Osteoblast (primary cell): ENCODE results near the gene LAMB4. TPM values are rescaled to one million over a fixed set of nuclear protein-coding genes. Genes with fewer than 3 reads are reported as not detected.

Source experiments
- DNase-seq: peaks from one replicate; pipeline ENCODE4 v3.0.0; 2011; ENCODE audit warnings: low spot score, mixed read lengths; ENCODE audit not compliant: insufficient read length; ENCODE audit errors: missing footprints
- H2AFZ ChIP-seq: 2 replicates; pipeline ENCODE4 v1.6.0; 2011; ENCODE audit warnings: mild to moderate bottlenecking, low read length
- H3K27ac ChIP-seq: 2 replicates; pipeline ENCODE4 v1.5.1; 2011; ENCODE audit warnings: mild to moderate bottlenecking, low read depth, low read length, moderate library complexity
- H3K27me3 ChIP-seq: 2 replicates; pipeline ENCODE4 v1.6.0; 2012; ENCODE audit warnings: mild to moderate bottlenecking, control low read depth, inconsistent platforms, low read length, moderate library complexity; ENCODE audit not compliant: insufficient read depth
- H3K36me3 ChIP-seq: 2 replicates; pipeline ENCODE4 v1.5.1; 2011; ENCODE audit warnings: mild to moderate bottlenecking, low read length, control low read depth, moderate library complexity; ENCODE audit not compliant: insufficient read depth
- H3K4me1 ChIP-seq: 2 replicates; pipeline ENCODE4 v1.5.1; 2011; ENCODE audit warnings: mild to moderate bottlenecking, low read length, control low read depth, moderate library complexity; ENCODE audit not compliant: insufficient read depth
- H3K4me2 ChIP-seq: 2 replicates; pipeline ENCODE4 v1.6.0; 2011; ENCODE audit warnings: mild to moderate bottlenecking, low read length; ENCODE audit not compliant: insufficient read depth
- H3K4me3 ChIP-seq: fragments of 200-600 bp; sonication (generic); 3 replicates; pipeline ENCODE4 v1.5.1; 2012; ENCODE audit warnings: mild to moderate bottlenecking, low read length, inconsistent platforms; ENCODE audit not compliant: insufficient read depth
- H3K79me2 ChIP-seq: 2 replicates; pipeline ENCODE4 v1.6.0; 2012; ENCODE audit warnings: mild to moderate bottlenecking, low read length, control low read depth, inconsistent platforms; ENCODE audit not compliant: insufficient read depth
- H3K9me3 ChIP-seq: 2 replicates; pipeline ENCODE4 v1.5.1; 2011; ENCODE audit warnings: low read depth, low read length, control low read depth
- H4K20me1 ChIP-seq: 2 replicates; pipeline ENCODE4 v1.6.0; 2012; ENCODE audit warnings: mild to moderate bottlenecking, low read length, control low read depth; ENCODE audit not compliant: insufficient read depth
- total RNA-seq: library from RNA; depleted of rRNA; stranded (reverse); fragments of >200 nt; gene quantifications from 2 replicates; pipeline ENCODE4 v1.2.3, GENCODE V29; 2012
- TF ChIP-seq, protein P1 (sequence below): IDR thresholded peaks from 2 replicates; pipeline ENCODE4 v1.5.1; 2011; ENCODE audit warnings: mild to moderate bottlenecking, low read depth, low read length, moderate library complexity; ENCODE audit errors: extremely low read depth

Gene LAMB4
- total RNA-seq, 1 donor = 0.36 TPM

DNA sequence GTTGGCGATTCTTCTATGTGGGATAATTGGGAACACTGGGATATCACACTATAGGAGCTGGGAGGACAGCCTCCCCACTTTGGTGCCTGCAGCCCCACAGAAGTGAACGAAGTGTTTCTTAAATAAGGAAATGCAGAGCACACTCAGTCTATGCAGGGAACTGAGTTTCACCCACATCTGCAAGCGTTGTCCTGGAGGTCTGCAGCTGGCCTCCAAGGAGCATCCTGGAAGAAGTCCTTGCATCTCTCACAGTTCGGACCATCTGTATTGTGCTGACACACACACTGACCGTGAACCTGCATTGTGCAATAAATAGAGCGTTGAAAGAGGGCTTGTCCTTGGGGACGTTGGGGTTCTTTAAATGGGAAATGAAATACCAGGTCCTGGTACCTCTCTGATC is 25.8 kb downstream of the LAMB4 start:
- Histone ChIP-seq H3K9me3 (no peaks in the 10 kb centered on the region), H3K36me3 (no peaks in the 10 kb centered on the region), H3K27me3 (no peaks in the 10 kb centered on the region), H3K79me2 (no peaks in the 10 kb centered on the region), H3K4me1 (peaks cover 6% of the 10 kb centered on the region), H2AFZ (peak overlapping the region; percentile 41), H3K27ac (no peak overlapping the region), H4K20me1 (no peaks in the 10 kb centered on the region), H3K4me2 (no peak overlapping the region), H3K4me3 (no peak overlapping the region)
- DNase-seq = no peak
- TF ChIP-seq, protein P1, sequence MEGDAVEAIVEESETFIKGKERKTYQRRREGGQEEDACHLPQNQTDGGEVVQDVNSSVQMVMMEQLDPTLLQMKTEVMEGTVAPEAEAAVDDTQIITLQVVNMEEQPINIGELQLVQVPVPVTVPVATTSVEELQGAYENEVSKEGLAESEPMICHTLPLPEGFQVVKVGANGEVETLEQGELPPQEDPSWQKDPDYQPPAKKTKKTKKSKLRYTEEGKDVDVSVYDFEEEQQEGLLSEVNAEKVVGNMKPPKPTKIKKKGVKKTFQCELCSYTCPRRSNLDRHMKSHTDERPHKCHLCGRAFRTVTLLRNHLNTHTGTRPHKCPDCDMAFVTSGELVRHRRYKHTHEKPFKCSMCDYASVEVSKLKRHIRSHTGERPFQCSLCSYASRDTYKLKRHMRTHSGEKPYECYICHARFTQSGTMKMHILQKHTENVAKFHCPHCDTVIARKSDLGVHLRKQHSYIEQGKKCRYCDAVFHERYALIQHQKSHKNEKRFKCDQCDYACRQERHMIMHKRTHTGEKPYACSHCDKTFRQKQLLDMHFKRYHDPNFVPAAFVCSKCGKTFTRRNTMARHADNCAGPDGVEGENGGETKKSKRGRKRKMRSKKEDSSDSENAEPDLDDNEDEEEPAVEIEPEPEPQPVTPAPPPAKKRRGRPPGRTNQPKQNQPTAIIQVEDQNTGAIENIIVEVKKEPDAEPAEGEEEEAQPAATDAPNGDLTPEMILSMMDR = no peak

DNA sequence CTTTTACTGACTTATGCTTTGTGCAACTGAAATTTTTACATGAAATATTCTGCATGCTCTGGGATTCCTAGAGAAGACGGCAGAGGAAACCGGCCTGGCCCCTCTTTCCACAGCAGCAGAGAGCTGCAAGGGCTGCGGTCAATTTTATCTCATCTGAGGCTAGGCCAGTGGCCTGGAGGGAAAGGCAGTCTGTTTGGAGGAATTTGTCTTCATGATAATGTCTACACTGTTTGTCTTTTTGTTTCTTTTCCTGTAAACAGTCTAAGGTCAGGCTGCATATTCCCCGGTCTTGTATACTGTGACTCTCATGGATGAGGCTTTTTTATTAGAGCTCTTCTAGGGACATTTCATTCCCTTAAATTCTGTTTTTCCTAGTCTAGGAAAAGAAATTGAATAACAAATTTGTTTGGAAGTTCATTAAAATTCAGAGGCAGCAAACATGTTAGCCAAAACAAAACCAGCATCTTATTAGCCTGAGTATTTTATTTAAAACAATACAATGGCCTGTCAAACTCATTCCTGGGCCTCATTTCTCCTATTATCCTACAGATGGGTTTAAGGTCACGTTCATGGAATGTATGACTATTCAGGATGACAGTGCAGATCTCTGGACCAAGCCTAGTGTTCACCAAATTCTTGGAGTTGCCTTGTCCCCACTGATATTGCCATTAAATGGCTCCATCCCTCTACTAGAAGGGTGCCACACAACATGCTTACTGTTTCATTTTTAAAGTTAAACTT is 26.4 kb downstream of the LAMB4 start:
- peaks cover 9% of the 10 kb centered on the region for H3K4me1 ChIP-seq
- no peak overlapping the region for H3K27ac ChIP-seq
- no peaks in the 10 kb centered on the region for H3K36me3 ChIP-seq
- H3K27me3 ChIP-seq = no peaks in the 10 kb centered on the region
- H2AFZ ChIP-seq = peak overlapping the region; percentile 41
- TF ChIP-seq, protein P1 = no peak
- no peak overlapping the region for H3K4me3 ChIP-seq
- no peaks in the 10 kb centered on the region for H3K79me2 ChIP-seq
- H3K4me2 ChIP-seq = no peak overlapping the region
- no peaks in the 10 kb centered on the region for H4K20me1 ChIP-seq
- H3K9me3 ChIP-seq = no peaks in the 10 kb centered on the region
- no peak for DNase-seq

DNA sequence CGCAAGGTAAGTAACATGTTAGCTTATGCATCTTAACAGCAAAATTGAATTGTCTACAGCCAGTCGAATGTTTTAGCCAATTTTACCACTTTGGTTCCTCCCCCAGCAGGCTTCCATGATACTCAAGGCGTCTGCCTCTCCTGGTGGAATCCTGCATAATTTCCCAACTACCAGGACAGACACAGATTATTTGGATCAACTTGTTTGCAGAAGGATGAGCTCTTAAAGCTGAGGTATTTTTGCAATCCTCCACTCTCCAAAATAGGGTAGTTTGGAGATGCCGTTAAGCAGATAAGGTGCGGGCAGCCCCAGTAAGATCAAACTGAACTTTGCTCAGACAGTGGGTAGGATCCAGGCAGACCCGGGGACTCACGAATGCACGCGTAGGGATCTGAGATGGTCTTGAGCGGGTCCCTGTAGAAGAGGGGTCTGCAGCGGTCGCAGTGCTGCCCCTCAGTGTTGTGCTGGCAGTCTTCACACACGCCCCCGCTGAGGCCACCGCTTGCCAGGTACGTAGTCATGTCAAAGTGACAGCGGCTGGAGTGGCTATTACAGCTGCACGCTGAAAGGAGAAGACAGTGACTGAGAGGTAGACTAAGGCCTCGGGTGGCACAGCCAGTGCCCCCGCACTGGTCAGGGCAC is 27.4 kb downstream of the LAMB4 start:
- H3K36me3 ChIP-seq = no peaks in the 10 kb centered on the region
- H3K4me2 ChIP-seq = no peak overlapping the region
- DNase-seq = no peak
- TF ChIP-seq, protein P1 = no peak
- H3K79me2 ChIP-seq = no peaks in the 10 kb centered on the region
- H3K27ac ChIP-seq = no peak overlapping the region
- H3K4me3 ChIP-seq = no peak overlapping the region
- peaks cover 9% of the 10 kb centered on the region for H3K4me1 ChIP-seq
- H3K9me3 ChIP-seq = no peaks in the 10 kb centered on the region
- no peaks in the 10 kb centered on the region for H3K27me3 ChIP-seq
- no peaks in the 10 kb centered on the region for H4K20me1 ChIP-seq
- H2AFZ ChIP-seq = no peak overlapping the region

DNA sequence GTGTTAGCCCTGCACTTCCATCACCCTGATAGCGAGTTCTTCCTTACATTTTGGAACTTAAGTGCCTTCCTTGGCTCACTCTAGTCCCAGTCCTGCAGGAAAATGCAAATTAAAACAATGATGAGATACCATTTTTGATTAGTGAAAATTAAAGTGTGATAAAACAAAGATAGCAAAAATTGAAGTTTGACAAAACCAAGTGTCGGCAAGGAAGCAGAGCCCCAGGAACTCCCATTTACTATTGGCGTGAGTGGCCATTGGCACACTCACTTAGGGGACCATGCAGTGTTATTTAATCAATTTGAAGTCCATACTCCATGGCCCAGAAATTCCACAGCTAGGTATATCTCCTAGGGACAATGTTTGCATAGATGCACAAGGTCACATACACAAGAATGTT is 28.4 kb downstream of the LAMB4 start:
- H2AFZ ChIP-seq = no peak overlapping the region
- no peaks in the 10 kb centered on the region for H4K20me1 ChIP-seq
- H3K4me3 ChIP-seq = no peak overlapping the region
- H3K27ac ChIP-seq = no peak overlapping the region
- DNase-seq = no peak
- no peaks in the 10 kb centered on the region for H3K9me3 ChIP-seq
- no peaks in the 10 kb centered on the region for H3K36me3 ChIP-seq
- peaks cover 9% of the 10 kb centered on the region for H3K4me1 ChIP-seq
- TF ChIP-seq, protein P1 = no peak
- H3K79me2 ChIP-seq = no peaks in the 10 kb centered on the region
- no peak overlapping the region for H3K4me2 ChIP-seq
- no peaks in the 10 kb centered on the region for H3K27me3 ChIP-seq
